ENCODE results near the gene VPS9D1.

GRCh38 chr16:89687092-89687940 lies 33.4 kb downstream of the VPS9D1 start:
- TF ChIP-seq CTCF (IDR thresholded peaks at IDR 0.05; ENCODE audit: low read depth, low read length, missing input control) (no peak), YY1 (IDR thresholded peaks at IDR 0.05) (peak; percentile 46), TAF1 (conservative IDR thresholded peaks at IDR 0.05) (peak; percentile 94), RAD21 (IDR thresholded peaks at IDR 0.05) (peak in 1 of 2 donors; percentile 42), ZBTB33 (IDR thresholded peaks at IDR 0.05) (no peak), REST (IDR thresholded peaks at IDR 0.05) (peak; percentile 89), GABPA (IDR thresholded peaks at IDR 0.05 in 1 of 2, conservative IDR thresholded peaks at IDR 0.05 in 1 of 2) (peak in 1 of 2 donors; percentile 13), JUND (IDR thresholded peaks at IDR 0.05) (peak in 1 of 2 donors; percentile 53), MAX (IDR thresholded peaks at IDR 0.05) (no peak), RXRA (IDR thresholded peaks at IDR 0.05) (peak; percentile 60 to 77), ATF3 (IDR thresholded peaks at IDR 0.05) (no peak), SP1 (IDR thresholded peaks at IDR 0.05) (peak; percentile 91), FOXA1 (IDR thresholded peaks at IDR 0.05) (no peak)

All from liver (tissue), 3 donors.